Measurements from ENCODE around the gene GOLGA6A.

DNA sequence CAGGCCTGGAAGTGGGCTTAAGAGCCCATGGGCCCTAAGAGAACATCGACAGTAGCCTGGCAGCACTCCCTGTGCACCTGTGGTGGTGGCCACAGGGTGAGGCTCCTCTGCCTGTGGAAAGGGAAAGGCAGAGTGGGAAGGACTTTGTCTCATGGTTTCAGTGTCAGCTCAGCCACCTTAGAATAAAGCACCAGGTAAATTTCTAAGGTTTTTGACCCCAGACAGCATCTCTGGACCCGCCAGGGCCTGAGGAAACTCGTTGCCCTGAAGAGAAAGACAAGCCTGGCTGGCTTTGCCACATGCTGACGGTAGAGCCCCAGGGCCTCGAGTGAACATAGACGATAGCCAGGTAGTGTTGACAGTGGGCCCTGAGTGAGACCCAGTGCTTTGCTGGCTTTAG lies 22.1 kb downstream of the GOLGA6A start:
- TF ChIP-seq, protein P1, sequence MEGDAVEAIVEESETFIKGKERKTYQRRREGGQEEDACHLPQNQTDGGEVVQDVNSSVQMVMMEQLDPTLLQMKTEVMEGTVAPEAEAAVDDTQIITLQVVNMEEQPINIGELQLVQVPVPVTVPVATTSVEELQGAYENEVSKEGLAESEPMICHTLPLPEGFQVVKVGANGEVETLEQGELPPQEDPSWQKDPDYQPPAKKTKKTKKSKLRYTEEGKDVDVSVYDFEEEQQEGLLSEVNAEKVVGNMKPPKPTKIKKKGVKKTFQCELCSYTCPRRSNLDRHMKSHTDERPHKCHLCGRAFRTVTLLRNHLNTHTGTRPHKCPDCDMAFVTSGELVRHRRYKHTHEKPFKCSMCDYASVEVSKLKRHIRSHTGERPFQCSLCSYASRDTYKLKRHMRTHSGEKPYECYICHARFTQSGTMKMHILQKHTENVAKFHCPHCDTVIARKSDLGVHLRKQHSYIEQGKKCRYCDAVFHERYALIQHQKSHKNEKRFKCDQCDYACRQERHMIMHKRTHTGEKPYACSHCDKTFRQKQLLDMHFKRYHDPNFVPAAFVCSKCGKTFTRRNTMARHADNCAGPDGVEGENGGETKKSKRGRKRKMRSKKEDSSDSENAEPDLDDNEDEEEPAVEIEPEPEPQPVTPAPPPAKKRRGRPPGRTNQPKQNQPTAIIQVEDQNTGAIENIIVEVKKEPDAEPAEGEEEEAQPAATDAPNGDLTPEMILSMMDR (conservative IDR thresholded peaks at IDR 0.05; ENCODE audit: low read depth, low read length) = no peak
- TF ChIP-seq EZH2phosphoT487 (IDR thresholded peaks at IDR 0.05; ENCODE audit: borderline replicate concordance, low read length) (no peak), EZH2 (IDR thresholded peaks at IDR 0.05; ENCODE audit: low read length, unreplicated experiment) (no peak)
